IMR-90 (cell line): ENCODE results near the gene TOMM20. TPM values are rescaled to one million over a fixed set of nuclear protein-coding genes. Genes with fewer than 3 reads are reported as not detected.
A peak's percentile ranks its signal among the peaks of the same experiment; 100 is the strongest.

Experiments
- ATAC-seq: fragments of 200-7000 bp; cut with Tn5 transposase; 2 replicates; pipeline ENCODE4 v1.9.1; 2020; ENCODE audit warnings: low read depth, mild to moderate bottlenecking, moderate library complexity
- BruUV-seq: library from RNA; stranded (reverse); fragments of 400-500 nt; replicated peaks from 2 replicates; lab custom pipeline; 2021; lab: Mats Ljungman, UMichigan
- CTCF ChIA-PET: fragments of 300-600 bp; formaldehyde crosslinking; extraction: SDS; loops from one replicate; lab custom pipeline; 2021; ENCODE audit warnings: antibody characterized with exemption; lab: Yijun Ruan, JAX
- POLR2A ChIA-PET: fragments of 300-600 bp; sonication (Branson Sonifier 250); formaldehyde crosslinking; loops from one replicate; lab custom pipeline; 2022; ENCODE audit warnings: antibody characterized with exemption; ENCODE audit not compliant: unreplicated experiment; lab: Charles Lee
- DNase-seq: peaks from one replicate; pipeline ENCODE4 v3.0.0; 2013
- H2AFZ ChIP-seq: replicated peaks from 2 replicates; pipeline ENCODE3; 2013; ENCODE audit warnings: low read length, mild to moderate bottlenecking; ENCODE audit not compliant: poor library complexity
- H2AK5ac ChIP-seq: 2 replicates; pipeline ENCODE4 v1.6.1; 2013; ENCODE audit warnings: low read depth, low read length, inconsistent platforms
- H2AK9ac ChIP-seq: replicated peaks from 2 replicates; pipeline ENCODE3; 2013; ENCODE audit warnings: mild to moderate bottlenecking, low read depth, low read length, moderate library complexity; ENCODE audit not compliant: poor library complexity
- H2BK120ac ChIP-seq: 2 replicates; pipeline ENCODE4 v1.6.1; 2013; ENCODE audit warnings: low read depth, low read length, inconsistent platforms
- H2BK15ac ChIP-seq: 3 replicates; pipeline ENCODE4 v1.6.1; 2013; ENCODE audit warnings: low read depth, low read length, inconsistent platforms
- H2BK20ac ChIP-seq: 2 replicates; pipeline ENCODE4 v1.6.1; 2013; ENCODE audit warnings: low read depth, mild to moderate bottlenecking, inconsistent platforms, low read length, moderate library complexity
- H2BK5ac ChIP-seq: 2 replicates; pipeline ENCODE4 v1.6.1; 2013; ENCODE audit warnings: mild to moderate bottlenecking, low read depth, low read length, inconsistent platforms; ENCODE audit not compliant: poor library complexity, severe bottlenecking
- H3K14ac ChIP-seq: replicated peaks from 2 replicates; pipeline ENCODE4 v1.6.1; 2013; ENCODE audit warnings: low read depth, low read length, inconsistent platforms
- H3K18ac ChIP-seq: 2 replicates; pipeline ENCODE4 v1.6.1; 2013; ENCODE audit warnings: low read depth, low read length, control low read depth
- H3K23ac ChIP-seq: 2 replicates; pipeline ENCODE4 v1.6.1; 2013; ENCODE audit warnings: low read depth, low read length, inconsistent platforms
- H3K27ac ChIP-seq: 2 replicates; pipeline ENCODE4 v1.5.1; 2013; ENCODE audit warnings: mild to moderate bottlenecking, control low read depth, low read length; ENCODE audit not compliant: insufficient read depth
- H3K27me3 ChIP-seq: 2 replicates; pipeline ENCODE4 v1.6.1; 2013; ENCODE audit warnings: low read length; ENCODE audit not compliant: control insufficient read depth, insufficient read depth
- H3K36me3 ChIP-seq: 2 replicates; pipeline ENCODE4 v1.6.1; 2013; ENCODE audit warnings: low read length, mixed read lengths; ENCODE audit not compliant: control insufficient read depth, insufficient read depth
- H3K4ac ChIP-seq: 2 replicates; pipeline ENCODE4 v1.6.1; 2013; ENCODE audit warnings: low read depth, low read length, inconsistent platforms
- H3K4me1 ChIP-seq: 2 replicates; pipeline ENCODE4 v1.6.1; 2013; ENCODE audit warnings: low read length, mixed read lengths; ENCODE audit not compliant: control insufficient read depth, insufficient read depth
- H3K4me2 ChIP-seq: 2 replicates; pipeline ENCODE4 v1.6.1; 2013; ENCODE audit warnings: low read depth, mild to moderate bottlenecking, control low read depth, low read length, moderate library complexity
- H3K4me3 ChIP-seq: 2 replicates; pipeline ENCODE4 v1.5.1; 2013; ENCODE audit warnings: low read depth, mild to moderate bottlenecking, control low read depth, low read length, moderate library complexity; ENCODE audit not compliant: insufficient read depth
- H3K56ac ChIP-seq: 2 replicates; pipeline ENCODE4 v1.6.1; 2013; ENCODE audit warnings: low read length, inconsistent platforms; ENCODE audit not compliant: insufficient read depth; ENCODE audit errors: extremely low read depth
- H3K79me1 ChIP-seq, 2 experiments: 2 replicates each; pipeline ENCODE4 v1.6.1; 2013; ENCODE audit warnings: low read length in 2 of 2, inconsistent platforms in 1 of 2, low read depth in 1 of 2
- H3K9ac ChIP-seq: 2 replicates; pipeline ENCODE4 v1.6.1; 2013; ENCODE audit warnings: low read depth, low read length, control low read depth
- H3K9me1 ChIP-seq: 2 replicates; pipeline ENCODE4 v1.6.1; 2013; ENCODE audit warnings: low read length, inconsistent platforms; ENCODE audit not compliant: insufficient read depth
- H3K9me3 ChIP-seq: 2 replicates; pipeline ENCODE4 v1.6.1; 2013; ENCODE audit warnings: low read length; ENCODE audit not compliant: control insufficient read depth, insufficient read depth
- H4K20me1 ChIP-seq: 2 replicates; pipeline ENCODE4 v1.6.1; 2013; ENCODE audit warnings: low read length, inconsistent platforms; ENCODE audit not compliant: insufficient read depth
- H4K5ac ChIP-seq: 2 replicates; pipeline ENCODE4 v1.6.1; 2013; ENCODE audit warnings: mild to moderate bottlenecking, low read depth, low read length, control low read depth
- H4K8ac ChIP-seq, 2 experiments: 2 replicates each; pipeline ENCODE4 v1.6.1; 2013; ENCODE audit warnings: low read depth in 2 of 2, low read length in 2 of 2, control low read depth in 1 of 2, inconsistent platforms in 1 of 2
- H4K91ac ChIP-seq: 2 replicates; pipeline ENCODE4 v1.6.1; 2013; ENCODE audit warnings: low read depth, low read length, inconsistent platforms; ENCODE audit not compliant: insufficient read depth
- CEBPB ChIP-seq: IDR thresholded peaks from 2 replicates; pipeline ENCODE4 v1.6.1; 2012; ENCODE audit warnings: low read depth, low read length, improper control_type of control experiment
- CHD1 ChIP-seq: IDR thresholded peaks from 2 replicates; pipeline ENCODE4 v1.6.1; 2012; ENCODE audit warnings: low read depth, low read length, improper control_type of control experiment
- CTCF ChIP-seq: conservative IDR thresholded peaks from 2 replicates; pipeline ENCODE4 v1.5.1; 2012; ENCODE audit warnings: mild to moderate bottlenecking, low read depth, low read length, improper control_type of control experiment
- FOS ChIP-seq: fragments of 150-350 bp; IDR thresholded peaks from 2 replicates; pipeline ENCODE4 v1.6.1; 2016; ENCODE audit warnings: low read depth, low read length
- MAFK ChIP-seq: IDR thresholded peaks from 2 replicates; pipeline ENCODE4 v1.6.1; 2012; ENCODE audit warnings: low read depth, low read length, improper control_type of control experiment
- MAZ ChIP-seq: IDR thresholded peaks from 2 replicates; pipeline ENCODE4 v1.6.1; 2012; ENCODE audit warnings: low read depth, mild to moderate bottlenecking, low read length, improper control_type of control experiment, moderate library complexity, borderline replicate concordance
- MXI1 ChIP-seq: IDR thresholded peaks from 2 replicates; pipeline ENCODE4 v1.6.1; 2012; ENCODE audit warnings: low read depth, mild to moderate bottlenecking, low read length, moderate library complexity, borderline replicate concordance
- NFE2L2 ChIP-seq: fragments of 150-350 bp; IDR thresholded peaks from 2 replicates; pipeline ENCODE4 v1.6.1; 2016; ENCODE audit warnings: low read depth, mild to moderate bottlenecking, low read length
- POLR2A ChIP-seq: IDR thresholded peaks from 2 replicates; pipeline ENCODE4 v1.6.1; 2012; ENCODE audit warnings: mild to moderate bottlenecking, low read depth, low read length
- RAD21 ChIP-seq: IDR thresholded peaks from 2 replicates; pipeline ENCODE4 v1.6.1; 2012; ENCODE audit warnings: low read length, improper control_type of control experiment
- RCOR1 ChIP-seq: IDR thresholded peaks from 2 replicates; pipeline ENCODE4 v1.6.1; 2012; ENCODE audit warnings: mild to moderate bottlenecking, low read length, improper control_type of control experiment; ENCODE audit not compliant: insufficient replicate concordance
- RFX5 ChIP-seq: IDR thresholded peaks from 2 replicates; pipeline ENCODE4 v1.8.0; 2012; ENCODE audit warnings: low read depth, mild to moderate bottlenecking, low read length, moderate library complexity
- SMC3 ChIP-seq: fragments of 150-350 bp; IDR thresholded peaks from 2 replicates; pipeline ENCODE4 v1.6.1; 2016; ENCODE audit warnings: low read depth, mild to moderate bottlenecking, antibody characterized with exemption, low read length, moderate library complexity
- WGBS, 2 experiments: methylation state at CpG; one replicate each; pipeline versions ENCODE4 v1.1.5 to v1.1.7; 2013; ENCODE audit warnings: missing lambda C conversion rate in 2 of 2; ENCODE audit not compliant: insufficient read length in 1 of 2; ENCODE audit errors: extremely low coverage in 2 of 2; 5-methylcytosine and 5-hydroxymethylcytosine counted together
- dilution Hi-C: fragments of 300-500 bp; cut with HindIII; formaldehyde crosslinking; loops from one replicate; pipeline ENCODE4 v1.14.3; 2018; ENCODE audit warnings: low sequenced_read_pairs; ENCODE audit not compliant: unreplicated experiment
- in situ Hi-C: fragments of 300-500 bp; cut with MboI; formaldehyde crosslinking; loops from 3 replicates; pipeline ENCODE4 v1.14.3; 2019; ENCODE audit warnings: low sequenced_read_pairs, inconsistent platforms, mixed read lengths
- intact Hi-C: fragments of 100-400 bp; cut with micrococcal nuclease; formaldehyde crosslinking; loops from 2 replicates; pipeline ENCODE4 v1.10.0; 2022
- polyA plus RNA-seq, 3 experiments: library from polyadenylated mRNA; depleted of rRNA; stranded (reverse); fragments of >200 nt; gene quantifications; 2 replicates each; pipeline ENCODE4 v1.2.3, GENCODE V29; 2012; ENCODE audit warnings: low replicate concordance in 1 of 3
- total RNA-seq: library from RNA; depleted of rRNA; stranded (reverse); fragments of >200 nt; gene quantifications from 2 replicates; pipeline ENCODE4 v1.2.3, GENCODE V29; 2012
- TF ChIP-seq, protein P1 (sequence below): fragments of 150-350 bp; IDR thresholded peaks from 2 replicates; pipeline ENCODE4 v1.6.1; 2016; ENCODE audit warnings: low read depth, mild to moderate bottlenecking, low read length, moderate library complexity, borderline replicate concordance
- TF ChIP-seq, protein P2 (sequence below): fragments of 150-350 bp; IDR thresholded peaks from 2 replicates; pipeline ENCODE4 v1.6.1; 2017; ENCODE audit warnings: mild to moderate bottlenecking, antibody characterized with exemption, low read length, low read depth

The TOMM20 gene
- total and polyA plus RNA-seq, 2 of the 4 experiments (the other 2 are of a cell fraction): 75.3 to 84.4 TPM

- peak overlapping the region; percentile 55 for H3K18ac ChIP-seq
- H2BK15ac ChIP-seq: peak overlapping the region; percentile 40; the same call in 1 of the 3 replicates
- no peak overlapping the region for H3K4me3 ChIP-seq
- H4K8ac ChIP-seq: no peak overlapping the region
- peaks cover 41% of the 10 kb centered on the region for H3K4me1 ChIP-seq
- peak overlapping the region; percentile 5 for H2AK9ac ChIP-seq
- H2BK5ac ChIP-seq: peak overlapping the region; percentile 67
- intact Hi-C loops (no loop called here), dilution Hi-C loops (no loop called here), in situ Hi-C loops (no loop called here)
- ChIA-PET CTCF (no interaction called here), POLR2A (no interaction called here)
- H2BK20ac ChIP-seq: peak overlapping the region; percentile 70; the same call in 1 of the 2 replicates
- no peak overlapping the region for H3K23ac ChIP-seq
- peak overlapping the region; percentile 30 for H2AFZ ChIP-seq
- no peak overlapping the region for H3K4me2 ChIP-seq
- no peak overlapping the region for H3K56ac ChIP-seq
- H3K79me1 ChIP-seq: peaks cover 0 to 7% of the 10 kb centered on the region in 2 experiments; a peak in 1 of 4 replicates
- WGBS, 2 experiments: 96% methylated on average over 16 of the region's 20 CpGs; no CpG with 5 or more reads in 1 of the 2 experiments
- H4K20me1 ChIP-seq: no peaks in the 10 kb centered on the region; the same call in 1 of the 2 replicates
- ATAC-seq (no peak), DNase-seq (no peak)
- H3K14ac ChIP-seq: peak overlapping the region; percentile 19; the same call in 1 of the 2 replicates
- peaks cover 46% of the 10 kb centered on the region for H3K9me1 ChIP-seq
- no peaks in the 10 kb centered on the region for H3K36me3 ChIP-seq
- no peaks in the 10 kb centered on the region for H3K27me3 ChIP-seq
- H3K27ac ChIP-seq: peak overlapping the region; percentile 65
- no peaks in the 10 kb centered on the region for H3K9me3 ChIP-seq
- peak overlapping the region; percentile 74 for H3K4ac ChIP-seq
- peak overlapping the region; percentile 90 for H2BK120ac ChIP-seq
- H4K5ac ChIP-seq: 0 out of 2 replicates have a peak overlapping the region, but pooled peaks have one; percentile 25
- H2AK5ac ChIP-seq: peak overlapping the region; percentile 84
- BruUV-seq: no TSS peak
- H3K9ac ChIP-seq: no peak overlapping the region
- peak overlapping the region; percentile 67 for H4K91ac ChIP-seq
- TF ChIP-seq, protein P1, sequence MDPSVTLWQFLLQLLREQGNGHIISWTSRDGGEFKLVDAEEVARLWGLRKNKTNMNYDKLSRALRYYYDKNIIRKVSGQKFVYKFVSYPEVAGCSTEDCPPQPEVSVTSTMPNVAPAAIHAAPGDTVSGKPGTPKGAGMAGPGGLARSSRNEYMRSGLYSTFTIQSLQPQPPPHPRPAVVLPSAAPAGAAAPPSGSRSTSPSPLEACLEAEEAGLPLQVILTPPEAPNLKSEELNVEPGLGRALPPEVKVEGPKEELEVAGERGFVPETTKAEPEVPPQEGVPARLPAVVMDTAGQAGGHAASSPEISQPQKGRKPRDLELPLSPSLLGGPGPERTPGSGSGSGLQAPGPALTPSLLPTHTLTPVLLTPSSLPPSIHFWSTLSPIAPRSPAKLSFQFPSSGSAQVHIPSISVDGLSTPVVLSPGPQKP: no peak
- TF ChIP-seq FOS (no peak), CEBPB (no peak), CHD1 (no peak), RAD21 (no peak), NFE2L2 (no peak), RCOR1 (no peak), MXI1 (no peak), CTCF (no peak), MAZ (no peak), MAFK (no peak), RFX5 (no peak), SMC3 (no peak), POLR2A (no peak)
- TF ChIP-seq, protein P2, sequence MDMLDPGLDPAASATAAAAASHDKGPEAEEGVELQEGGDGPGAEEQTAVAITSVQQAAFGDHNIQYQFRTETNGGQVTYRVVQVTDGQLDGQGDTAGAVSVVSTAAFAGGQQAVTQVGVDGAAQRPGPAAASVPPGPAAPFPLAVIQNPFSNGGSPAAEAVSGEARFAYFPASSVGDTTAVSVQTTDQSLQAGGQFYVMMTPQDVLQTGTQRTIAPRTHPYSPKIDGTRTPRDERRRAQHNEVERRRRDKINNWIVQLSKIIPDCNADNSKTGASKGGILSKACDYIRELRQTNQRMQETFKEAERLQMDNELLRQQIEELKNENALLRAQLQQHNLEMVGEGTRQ: no peak
Measured at GRCh38 chr1:235073331-235073967, 55.2 kb downstream of the TOMM20 start.
